GM12874 (cell line): Measurements from ENCODE around the gene PKMYT1.

Source experiments
- TF ChIP-seq, protein P1 (sequence below): IDR thresholded peaks from 2 replicates; pipeline ENCODE4 v1.5.1; 2011; ENCODE audit warnings: low read depth, mild to moderate bottlenecking, control low read depth, low read length, moderate library complexity; ENCODE audit not compliant: insufficient read depth

Gene PKMYT1

DNA sequence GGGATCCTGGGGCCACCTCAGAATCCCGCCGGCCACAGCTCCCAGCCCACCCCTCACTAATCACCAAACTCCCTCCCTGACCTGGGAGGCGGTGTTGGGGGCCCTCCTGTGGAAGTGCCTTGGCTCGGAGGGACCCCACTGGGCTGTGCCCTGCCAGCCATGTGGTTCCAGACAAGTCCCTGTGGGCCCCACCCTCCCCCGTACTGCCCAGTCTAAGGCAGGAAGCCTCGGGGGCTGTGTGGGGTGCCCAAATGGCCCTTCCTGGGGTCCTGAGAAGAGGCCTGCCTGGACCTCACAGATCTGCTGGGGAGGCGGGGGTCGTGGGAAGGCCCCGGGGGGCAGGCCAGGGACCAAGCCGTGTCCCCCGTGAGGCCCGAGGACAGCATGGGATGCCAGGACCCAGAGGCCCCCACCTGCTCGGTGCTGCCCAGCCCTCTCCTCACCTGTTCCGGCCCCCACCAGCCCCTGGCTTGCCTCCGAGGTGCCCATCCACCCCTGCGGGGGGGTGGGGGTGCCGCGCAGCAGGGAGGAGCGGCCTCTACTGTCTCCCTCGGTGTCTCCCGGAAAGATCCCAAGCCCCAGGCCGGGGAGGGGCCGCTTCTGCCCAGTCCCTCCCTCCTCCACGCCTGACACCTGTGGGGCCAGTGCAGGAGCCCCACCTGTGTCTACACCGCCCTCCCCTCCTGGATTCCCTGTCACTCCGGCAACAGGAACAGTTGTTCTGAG is 25.4 kb downstream of the PKMYT1 start:
- TF ChIP-seq, protein P1, sequence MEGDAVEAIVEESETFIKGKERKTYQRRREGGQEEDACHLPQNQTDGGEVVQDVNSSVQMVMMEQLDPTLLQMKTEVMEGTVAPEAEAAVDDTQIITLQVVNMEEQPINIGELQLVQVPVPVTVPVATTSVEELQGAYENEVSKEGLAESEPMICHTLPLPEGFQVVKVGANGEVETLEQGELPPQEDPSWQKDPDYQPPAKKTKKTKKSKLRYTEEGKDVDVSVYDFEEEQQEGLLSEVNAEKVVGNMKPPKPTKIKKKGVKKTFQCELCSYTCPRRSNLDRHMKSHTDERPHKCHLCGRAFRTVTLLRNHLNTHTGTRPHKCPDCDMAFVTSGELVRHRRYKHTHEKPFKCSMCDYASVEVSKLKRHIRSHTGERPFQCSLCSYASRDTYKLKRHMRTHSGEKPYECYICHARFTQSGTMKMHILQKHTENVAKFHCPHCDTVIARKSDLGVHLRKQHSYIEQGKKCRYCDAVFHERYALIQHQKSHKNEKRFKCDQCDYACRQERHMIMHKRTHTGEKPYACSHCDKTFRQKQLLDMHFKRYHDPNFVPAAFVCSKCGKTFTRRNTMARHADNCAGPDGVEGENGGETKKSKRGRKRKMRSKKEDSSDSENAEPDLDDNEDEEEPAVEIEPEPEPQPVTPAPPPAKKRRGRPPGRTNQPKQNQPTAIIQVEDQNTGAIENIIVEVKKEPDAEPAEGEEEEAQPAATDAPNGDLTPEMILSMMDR, result no peak

- TF ChIP-seq, protein P1, result no peak
Measured at GRCh38 chr16:2953706-2954627, 26.3 kb downstream of the PKMYT1 start.

DNA sequence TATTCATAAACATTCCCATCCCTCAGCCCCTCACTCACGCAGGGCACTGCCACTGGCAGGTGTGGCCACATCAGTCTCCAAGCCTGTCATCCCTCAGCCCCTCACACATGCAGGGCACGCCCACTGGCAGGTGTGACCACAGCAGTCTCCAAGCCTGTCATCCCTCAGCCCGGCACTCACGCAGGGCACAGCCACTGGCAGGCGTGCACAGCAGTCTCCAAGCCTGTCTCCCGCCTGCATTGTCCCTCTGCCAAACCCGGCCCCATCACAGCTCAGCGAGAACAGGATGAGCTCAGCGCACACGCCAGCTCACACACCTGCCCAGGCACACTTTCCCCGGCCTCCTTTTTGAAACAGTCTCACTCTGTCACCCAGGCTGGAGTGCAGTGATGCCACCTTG is 27.6 kb downstream of the PKMYT1 start:
- TF ChIP-seq, protein P1, result no peak

- TF ChIP-seq, protein P1, result no peak
Measured at GRCh38 chr16:2950773-2951172, 29.5 kb downstream of the PKMYT1 start.

DNA sequence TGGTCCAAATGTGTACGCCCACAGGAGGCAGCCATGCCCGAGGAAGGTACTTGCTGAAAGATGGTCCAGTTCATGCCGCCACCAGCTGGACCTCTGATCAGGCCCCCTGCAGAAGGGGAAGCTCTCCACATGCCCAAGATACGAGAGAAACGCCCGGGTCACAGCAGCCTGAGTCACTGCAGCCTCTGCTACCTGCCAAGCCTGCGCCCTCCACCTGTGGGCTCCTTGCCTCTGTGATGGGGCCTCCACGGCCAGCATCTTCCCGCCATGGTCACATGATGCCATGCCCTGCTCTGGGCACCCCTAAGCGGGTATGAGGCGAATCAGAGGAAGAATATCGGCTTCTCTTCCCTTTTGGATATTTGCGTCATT is 29.9 kb downstream of the PKMYT1 start:
- TF ChIP-seq, protein P1, result no peak

DNA sequence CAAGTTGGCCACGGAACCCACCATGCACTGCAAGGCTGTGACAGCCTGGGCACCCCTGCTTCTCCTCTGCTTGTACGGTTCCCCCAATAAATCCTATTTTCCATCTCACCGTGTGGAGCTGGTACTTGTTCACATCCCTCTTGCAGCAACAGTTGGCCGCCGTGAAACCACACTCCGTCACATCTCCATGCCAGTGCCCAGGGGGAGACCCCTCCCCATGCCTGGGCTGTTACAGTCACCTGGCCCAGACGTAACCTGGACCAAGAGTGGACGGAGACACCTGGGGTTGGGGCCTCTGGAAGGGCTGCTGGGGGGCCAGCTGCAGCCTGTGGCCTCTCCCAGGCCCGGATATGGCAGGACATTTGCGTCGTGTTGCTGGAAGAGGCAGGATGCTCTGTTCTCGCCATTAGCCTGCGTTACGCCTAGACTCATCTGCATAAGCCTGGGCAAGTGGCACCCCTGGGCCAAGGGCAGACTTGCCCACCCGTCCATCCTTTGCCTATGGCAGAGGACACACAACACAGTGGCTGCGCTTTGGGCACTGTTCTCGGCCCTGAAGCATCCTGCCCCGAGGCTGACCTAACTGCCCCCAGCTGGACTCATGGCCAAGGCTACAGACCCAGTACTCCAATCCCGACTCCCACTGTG is 30.4 kb downstream of the PKMYT1 start:
- TF ChIP-seq, protein P1, result no peak
